H9 (cell line): ENCODE data around the gene CTPS2. TPM values are rescaled to one million over a fixed set of nuclear protein-coding genes. Genes with fewer than 3 reads are reported as not detected.

Experiments used
- DNase-seq: peaks from one replicate; pipeline ENCODE4 v3.0.0-alpha.2; 2017
- H2AFZ ChIP-seq: one replicate; pipeline ENCODE4 v1.6.1; 2013; ENCODE audit warnings: mild to moderate bottlenecking, low read length, control low read depth, moderate library complexity
- H2AK5ac ChIP-seq: 2 replicates; pipeline ENCODE4 v1.6.1; 2013; ENCODE audit warnings: low read length, control low read depth, mixed read lengths; ENCODE audit not compliant: insufficient read length
- H2BK120ac ChIP-seq: one replicate; pipeline ENCODE4 v1.6.1; 2013; ENCODE audit warnings: low read depth, mild to moderate bottlenecking, low read length, control low read depth, inconsistent platforms; ENCODE audit not compliant: poor library complexity, severe bottlenecking
- H2BK12ac ChIP-seq: 2 replicates; pipeline ENCODE4 v1.6.1; 2013; ENCODE audit warnings: low read length, control low read depth, mixed read lengths, low read depth; ENCODE audit not compliant: insufficient read length
- H2BK15ac ChIP-seq: 2 replicates; pipeline ENCODE4 v1.6.1; 2013; ENCODE audit warnings: low read depth, low read length, control low read depth
- H2BK20ac ChIP-seq: one replicate; pipeline ENCODE4 v1.6.1; 2013; ENCODE audit warnings: low read depth, mild to moderate bottlenecking, low read length, control low read depth, inconsistent platforms; ENCODE audit not compliant: poor library complexity, severe bottlenecking
- H2BK5ac ChIP-seq: 2 replicates; pipeline ENCODE4 v1.6.1; 2013; ENCODE audit warnings: low read length, control low read depth, mixed read lengths; ENCODE audit not compliant: insufficient read length
- H3K14ac ChIP-seq: 2 replicates; pipeline ENCODE4 v1.6.1; 2013; ENCODE audit warnings: low read length, control low read depth; ENCODE audit not compliant: insufficient read depth
- H3K18ac ChIP-seq: 2 replicates; pipeline ENCODE4 v1.6.1; 2013; ENCODE audit warnings: low read depth, mild to moderate bottlenecking, mixed read lengths, low read length, control low read depth; ENCODE audit not compliant: insufficient read length
- H3K23ac ChIP-seq: 2 replicates; pipeline ENCODE4 v1.6.1; 2013; ENCODE audit warnings: low read length, control low read depth, mixed read lengths, low read depth; ENCODE audit not compliant: insufficient read length
- H3K23me2 ChIP-seq: 2 replicates; pipeline ENCODE4 v1.6.1; 2013; ENCODE audit warnings: low read depth, mild to moderate bottlenecking, mixed read lengths, low read length, control low read depth; ENCODE audit not compliant: insufficient read length, poor library complexity, severe bottlenecking
- H3K27ac ChIP-seq: 2 replicates; pipeline ENCODE4 v1.5.1; 2013; ENCODE audit warnings: low read length, control low read depth, mixed read lengths, low read depth; ENCODE audit not compliant: insufficient read length
- H3K27me3 ChIP-seq: 2 replicates; pipeline ENCODE4 v1.6.1; 2013; ENCODE audit warnings: low read length, control low read depth, inconsistent platforms; ENCODE audit not compliant: insufficient read depth
- H3K4ac ChIP-seq: 2 replicates; pipeline ENCODE4 v1.6.1; 2013; ENCODE audit warnings: low read depth, mild to moderate bottlenecking, control low read depth, inconsistent platforms, low read length, moderate library complexity
- H3K4me1 ChIP-seq: 2 replicates; pipeline ENCODE4 v1.6.1; 2013; ENCODE audit warnings: low read length, control low read depth, inconsistent platforms; ENCODE audit not compliant: insufficient read depth
- H3K4me2 ChIP-seq: 2 replicates; pipeline ENCODE4 v1.6.1; 2013; ENCODE audit warnings: low read length, control low read depth, mixed read lengths; ENCODE audit not compliant: insufficient read length, insufficient read depth
- H3K56ac ChIP-seq: 2 replicates; pipeline ENCODE4 v1.6.1; 2013; ENCODE audit warnings: low read depth, mild to moderate bottlenecking, mixed read lengths, low read length, control low read depth; ENCODE audit not compliant: insufficient read length
- H3K79me1 ChIP-seq: 2 replicates; pipeline ENCODE4 v1.6.1; 2013; ENCODE audit warnings: low read depth, mild to moderate bottlenecking, moderate library complexity, low read length, control low read depth, inconsistent platforms; ENCODE audit not compliant: insufficient read depth, poor library complexity, severe bottlenecking
- H3K79me2 ChIP-seq: 2 replicates; pipeline ENCODE4 v1.6.1; 2013; ENCODE audit warnings: low read length, control low read depth, inconsistent platforms; ENCODE audit not compliant: insufficient read depth
- H3K9ac ChIP-seq: 2 replicates; pipeline ENCODE4 v1.6.1; 2013; ENCODE audit warnings: low read length, control low read depth, mixed read lengths; ENCODE audit not compliant: insufficient read length; ENCODE audit errors: extremely low read depth
- H3K9me3 ChIP-seq: one replicate; pipeline ENCODE4 v1.6.1; 2013; ENCODE audit warnings: low read depth, low read length, inconsistent platforms; ENCODE audit not compliant: control insufficient read depth
- H3T11ph ChIP-seq: one replicate; pipeline ENCODE4 v1.6.1; 2013; ENCODE audit warnings: mild to moderate bottlenecking, low read length, control low read depth, inconsistent platforms
- H4K20me1 ChIP-seq: one replicate; pipeline ENCODE4 v1.6.1; 2013; ENCODE audit not compliant: control insufficient read depth, insufficient read length, insufficient read depth
- H4K5ac ChIP-seq: 2 replicates; pipeline ENCODE4 v1.6.1; 2013; ENCODE audit warnings: low read depth, mild to moderate bottlenecking, mixed read lengths, low read length, control low read depth; ENCODE audit not compliant: insufficient read length
- H4K8ac ChIP-seq: replicated peaks from 2 replicates; pipeline ENCODE4 v1.6.1; 2013; ENCODE audit warnings: low read length, control low read depth, mixed read lengths, low read depth; ENCODE audit not compliant: insufficient read length
- H4K91ac ChIP-seq: 2 replicates; pipeline ENCODE4 v1.6.1; 2013; ENCODE audit warnings: low read depth, mild to moderate bottlenecking, moderate library complexity, mixed read lengths, low read length, control low read depth; ENCODE audit not compliant: insufficient read length
- H3K27ac Mint-ChIP-seq, 3 experiments: 2 replicates in 2 of 3; 3 replicates in 1 of 3; pipeline ENCODE4 v1.8.0; 2020 to 2021; ENCODE audit warnings: mixed read lengths in 3 of 3, mild to moderate bottlenecking in 1 of 3, moderate library complexity in 1 of 3
- H3K27me3 Mint-ChIP-seq: 2 replicates; pipeline ENCODE4 v1.8.0; 2021; ENCODE audit warnings: low read depth, mild to moderate bottlenecking, moderate library complexity, mixed read lengths
- H3K36me3 Mint-ChIP-seq, 3 experiments: 2 replicates in 2 of 3; 3 replicates in 1 of 3; pipeline ENCODE4 v1.8.0; 2020 to 2021; ENCODE audit warnings: low read depth in 3 of 3, mixed read lengths in 3 of 3; ENCODE audit not compliant: insufficient read depth in 1 of 3
- H3K4me1 Mint-ChIP-seq, 2 experiments: 2 replicates each; pipeline ENCODE4 v1.8.0; 2020; ENCODE audit warnings: mixed read lengths in 2 of 2
- H3K4me3 Mint-ChIP-seq, 2 experiments: 2 replicates in 1 of 2; 3 replicates in 1 of 2; pipeline ENCODE4 v1.8.0; 2020 to 2021; ENCODE audit warnings: mild to moderate bottlenecking in 2 of 2, mixed read lengths in 2 of 2, moderate library complexity in 1 of 2
- H3K9me3 Mint-ChIP-seq, 2 experiments: 2 replicates in 1 of 2; 3 replicates in 1 of 2; pipeline ENCODE4 v1.8.0; 2020; ENCODE audit warnings: mild to moderate bottlenecking in 2 of 2, mixed read lengths in 2 of 2, moderate library complexity in 1 of 2
- WGBS: extraction: QIAGEN DNeasy Blood & Tissue Kit; methylation state at CpG from one replicate; pipeline ENCODE4 v1.1.7; 2013; ENCODE audit warnings: missing lambda C conversion rate, low lambda C conversion rate, mixed read lengths; ENCODE audit not compliant: insufficient read length; ENCODE audit errors: extremely low coverage; 5-methylcytosine and 5-hydroxymethylcytosine counted together
- total RNA-seq: library from RNA; stranded (reverse); gene quantifications from 2 replicates; pipeline ENCODE4 v1.2.1, GENCODE V29; 2021
- TF ChIP-seq, protein P1 (sequence below): fragments of 200-600 bp; sonication (generic); conservative IDR thresholded peaks from 3 replicates; pipeline ENCODE4 v1.8.0; 2021; ENCODE audit warnings: antibody characterized with exemption, mild to moderate bottlenecking

The CTPS2 gene
- total RNA-seq, 1 experiment from 2014 or later: 69.7 TPM

GRCh38 chrX:16606142-16606720 is 106.2 kb downstream of the CTPS2 start:
- Histone ChIP-seq H2AFZ (no peak overlapping the region), H4K91ac (no peak overlapping the region), H3K4me1 (no peaks in the 10 kb centered on the region), H3K9ac (no peak overlapping the region), H4K8ac (no peak overlapping the region), H3K23ac (no peak overlapping the region), H3K23me2 (no peaks in the 10 kb centered on the region), H2AK5ac (no peak overlapping the region), H2BK12ac (no peak overlapping the region), H4K20me1 (no peaks in the 10 kb centered on the region), H4K5ac (no peak overlapping the region), H2BK20ac (no peak overlapping the region), H3K4ac (no peak overlapping the region), H3K14ac (no peak overlapping the region), H3K4me2 (no peak overlapping the region), H3K18ac (no peak overlapping the region), H3K79me1 (no peaks in the 10 kb centered on the region), H2BK15ac (no peak overlapping the region), H3K56ac (no peak overlapping the region), H3K79me2 (no peaks in the 10 kb centered on the region), H3K27ac (no peak overlapping the region), H2BK5ac (no peak overlapping the region), H2BK120ac (no peak overlapping the region), H3K9me3 (no peaks in the 10 kb centered on the region), H3K27me3 (no peaks in the 10 kb centered on the region), H3T11ph (no peak overlapping the region)
- peak overlapping the region in 2 of 3 experiments; percentile 53 to 83; a peak in 2 of 7 replicates for H3K27ac Mint-ChIP-seq
- TF ChIP-seq, protein P1, sequence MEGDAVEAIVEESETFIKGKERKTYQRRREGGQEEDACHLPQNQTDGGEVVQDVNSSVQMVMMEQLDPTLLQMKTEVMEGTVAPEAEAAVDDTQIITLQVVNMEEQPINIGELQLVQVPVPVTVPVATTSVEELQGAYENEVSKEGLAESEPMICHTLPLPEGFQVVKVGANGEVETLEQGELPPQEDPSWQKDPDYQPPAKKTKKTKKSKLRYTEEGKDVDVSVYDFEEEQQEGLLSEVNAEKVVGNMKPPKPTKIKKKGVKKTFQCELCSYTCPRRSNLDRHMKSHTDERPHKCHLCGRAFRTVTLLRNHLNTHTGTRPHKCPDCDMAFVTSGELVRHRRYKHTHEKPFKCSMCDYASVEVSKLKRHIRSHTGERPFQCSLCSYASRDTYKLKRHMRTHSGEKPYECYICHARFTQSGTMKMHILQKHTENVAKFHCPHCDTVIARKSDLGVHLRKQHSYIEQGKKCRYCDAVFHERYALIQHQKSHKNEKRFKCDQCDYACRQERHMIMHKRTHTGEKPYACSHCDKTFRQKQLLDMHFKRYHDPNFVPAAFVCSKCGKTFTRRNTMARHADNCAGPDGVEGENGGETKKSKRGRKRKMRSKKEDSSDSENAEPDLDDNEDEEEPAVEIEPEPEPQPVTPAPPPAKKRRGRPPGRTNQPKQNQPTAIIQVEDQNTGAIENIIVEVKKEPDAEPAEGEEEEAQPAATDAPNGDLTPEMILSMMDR: no peak
- peaks cover 14 to 34% of the 10 kb centered on the region in 2 experiments for H3K4me1 Mint-ChIP-seq
- no peak overlapping the region for H3K4me3 Mint-ChIP-seq
- no CpG with 5 or more reads among the region's 4 CpGs for whole genome bisulfite sequencing
- peaks cover 4 to 8% of the 10 kb centered on the region in 2 experiments; a peak in 4 of 5 replicates for H3K9me3 Mint-ChIP-seq
- no peak for DNase-seq
- H3K27me3 Mint-ChIP-seq: no peaks in the 10 kb centered on the region
- H3K36me3 Mint-ChIP-seq: peaks cover 33 to 70% (median 60%) of the 10 kb centered on the region in 3 experiments
